B cell (primary cell): Measurements from ENCODE around the gene FBXW10. TPM values are rescaled to one million over a fixed set of nuclear protein-coding genes. Genes with fewer than 3 reads are reported as not detected.
"Not testable (repeated sequence)": the region's sequence is repeated elsewhere in the genome, so short reads cannot be mapped to it uniquely, and the experiment has no call there.

Experiments
- ATAC-seq: fragments of 200-7000 bp; cut with Tn5 transposase; one replicate; pipeline ENCODE4 v1.10.0; 2021; ENCODE audit warnings: low read depth, mild to moderate bottlenecking, moderate number of reproducible peaks, moderate library complexity
- CTCF ChIA-PET: fragments of 350-600 bp; sonication (Branson Sonifier 250); formaldehyde crosslinking; loops from one replicate; lab custom pipeline; 2021; ENCODE audit warnings: antibody characterized with exemption, inconsistent platforms; lab: Charles Lee
- POLR2A ChIA-PET: fragments of 350-600 bp; sonication (Branson Sonifier 250); formaldehyde crosslinking; loops from one replicate; lab custom pipeline; 2021; ENCODE audit warnings: antibody characterized with exemption; lab: Charles Lee
- DNase-seq: peaks from one replicate; pipeline ENCODE4 v3.0.0; 2013
- H2AFZ ChIP-seq: 2 replicates; pipeline ENCODE4 v1.6.1; 2012; ENCODE audit warnings: mild to moderate bottlenecking, low read depth, low read length; ENCODE audit not compliant: insufficient read depth, poor library complexity, severe bottlenecking
- H3K27ac ChIP-seq, 2 donors: 1 replicate in 1 of 2; 2 replicates in 1 of 2; pipeline ENCODE4 v1.5.1; 2012 to 2013; ENCODE audit warnings: low read length in 2 of 2, mild to moderate bottlenecking in 2 of 2, moderate library complexity in 1 of 2
- H3K27me3 ChIP-seq, 4 experiments: fragments of 200-600 bp in 1 of 4; sonication (generic) in 1 of 4; replicated peaks in 1 of 4; 1 replicate in 2 of 4; 2 replicates in 2 of 4; pipeline versions ENCODE4 v1.6.1 to v1.7.0; 2013 to 2016; ENCODE audit warnings: low read length in 3 of 4, mild to moderate bottlenecking in 2 of 4, mixed read lengths in 1 of 4, moderate library complexity in 1 of 4; ENCODE audit not compliant: insufficient read depth in 4 of 4, control insufficient read depth in 3 of 4; ENCODE audit errors: control extremely low read depth in 1 of 4
- H3K36me3 ChIP-seq, 2 experiments: replicated peaks in 1 of 2; 1 replicate in 1 of 2; 2 replicates in 1 of 2; pipeline versions ENCODE4 v1.6.1 to v1.7.1; 2013; ENCODE audit warnings: low read length in 1 of 2; ENCODE audit not compliant: insufficient read depth in 2 of 2, control insufficient read depth in 1 of 2; ENCODE audit errors: control extremely low read depth in 1 of 2, extremely low read depth in 1 of 2
- H3K4me1 ChIP-seq, 2 donors: fragments of 200-600 bp in 1 of 2; sonication (generic) in 1 of 2; 1 replicate in 1 of 2; 2 replicates in 1 of 2; pipeline versions ENCODE4 v1.5.1 to v1.6.1; 2013 to 2017; ENCODE audit warnings: low read length in 2 of 2; ENCODE audit not compliant: control insufficient read depth in 2 of 2, insufficient read depth in 2 of 2
- H3K4me2 ChIP-seq: replicated peaks from 2 replicates; pipeline ENCODE3; 2012; ENCODE audit warnings: mild to moderate bottlenecking, low read depth, low read length; ENCODE audit not compliant: poor library complexity, severe bottlenecking
- H3K4me3 ChIP-seq, 5 experiments: fragments of 200-600 bp in 1 of 5; sonication (generic) in 1 of 5; 1 replicate in 3 of 5; 2 replicates in 2 of 5; pipeline versions ENCODE4 v1.5.1 to v1.7.0; 2011 to 2016; ENCODE audit warnings: low read length in 4 of 5, mild to moderate bottlenecking in 4 of 5, low read depth in 2 of 5, control low read depth in 1 of 5, moderate library complexity in 1 of 5; ENCODE audit not compliant: insufficient read depth in 1 of 5; ENCODE audit errors: control extremely low read depth in 1 of 5, extremely low read depth in 1 of 5
- H3K79me2 ChIP-seq: fragments of 200-600 bp; sonication (generic); one replicate; pipeline ENCODE4 v1.6.0; 2016; ENCODE audit warnings: low read length; ENCODE audit not compliant: control insufficient read depth, insufficient read depth
- H3K9ac ChIP-seq: fragments of 200-600 bp; sonication (generic); 2 replicates; pipeline ENCODE4 v1.6.1; 2017; ENCODE audit warnings: mild to moderate bottlenecking, low read length, moderate library complexity
- H3K9me3 ChIP-seq, 3 donors: one replicate each; pipeline versions ENCODE4 v1.6.1 to v1.7.1; 2013; ENCODE audit warnings: low read length in 2 of 3; ENCODE audit not compliant: control insufficient read depth in 2 of 3, insufficient read depth in 1 of 3; ENCODE audit errors: control extremely low read depth in 1 of 3
- H4K20me1 ChIP-seq: 2 replicates; pipeline ENCODE4 v1.6.0; 2012; ENCODE audit warnings: mild to moderate bottlenecking, low read length; ENCODE audit not compliant: insufficient read depth, control insufficient read depth, poor library complexity, severe bottlenecking
- H3K27ac Mint-ChIP-seq: one replicate; pipeline ENCODE4 v1.8.0; 2021; ENCODE audit warnings: mixed read lengths
- H3K27me3 Mint-ChIP-seq: one replicate; pipeline ENCODE4 v1.8.0; 2021; ENCODE audit warnings: mixed read lengths
- H3K4me1 Mint-ChIP-seq: one replicate; pipeline ENCODE4 v1.8.0; 2021; ENCODE audit warnings: mixed read lengths
- H3K4me3 Mint-ChIP-seq: one replicate; pipeline ENCODE4 v1.8.0; 2021; ENCODE audit warnings: mixed read lengths
- H3K9me3 Mint-ChIP-seq: one replicate; pipeline ENCODE4 v1.8.0; 2022; ENCODE audit warnings: mixed read lengths; ENCODE audit not compliant: insufficient read depth
- WGBS: methylation state at CpG from one replicate; pipeline ENCODE4 v1.1.5; 2013; ENCODE audit warnings: missing lambda C conversion rate; ENCODE audit not compliant: insufficient coverage; 5-methylcytosine and 5-hydroxymethylcytosine counted together
- intact Hi-C: fragments of 100-400 bp; cut with micrococcal nuclease; formaldehyde crosslinking; loops from one replicate; pipeline ENCODE4 v1.10.0; 2022
- polyA plus RNA-seq: library from polyadenylated mRNA; depleted of rRNA; stranded (reverse); fragments of >200 nt; gene quantifications from 2 replicates; pipeline ENCODE4 v1.2.3, GENCODE V29; 2012
- total RNA-seq, 2 donors: library from RNA; stranded (reverse); fragments of 120-200 nt in 1 of 2; gene quantifications; 1 replicate in 1 of 2; 2 replicates in 1 of 2; pipeline versions ENCODE4 v1.2.3 to v1.2.4, GENCODE V29; 2013 to 2022

FBXW10 gene
- total and polyA plus RNA-seq, 2 donors (not counting 1 experiment from before 2014, with no cell fraction given) = not detected

GRCh38 chr17:18753829-18754409, 10.1 kb downstream of the FBXW10 start:
- H3K36me3 ChIP-seq, H2AFZ ChIP-seq, H3K27me3 Mint-ChIP-seq, DNase-seq, H3K27me3 ChIP-seq, H3K27ac Mint-ChIP-seq, H3K79me2 ChIP-seq, ATAC-seq, H3K9ac ChIP-seq, H4K20me1 ChIP-seq, CTCF ChIA-PET, H3K4me1 ChIP-seq, H3K4me2 ChIP-seq, H3K27ac ChIP-seq, H3K9me3 Mint-ChIP-seq, POLR2A ChIA-PET, H3K4me1 Mint-ChIP-seq, H3K9me3 ChIP-seq, intact Hi-C loops, H3K4me3 ChIP-seq, H3K4me3 Mint-ChIP-seq: not testable (repeated sequence)
- WGBS = 94% methylated on average over 2 of the region's 6 CpGs

GRCh38 chr17:18755969-18756368, 12.1 kb downstream of the FBXW10 start:
- intact Hi-C loops, H3K36me3 ChIP-seq, H3K79me2 ChIP-seq, H3K9ac ChIP-seq, H2AFZ ChIP-seq, H3K4me3 ChIP-seq, H3K9me3 Mint-ChIP-seq, H3K4me3 Mint-ChIP-seq, H3K27me3 Mint-ChIP-seq, DNase-seq, CTCF ChIA-PET, ATAC-seq, H3K4me2 ChIP-seq, H4K20me1 ChIP-seq, H3K27ac ChIP-seq, H3K4me1 Mint-ChIP-seq, H3K4me1 ChIP-seq, H3K9me3 ChIP-seq, H3K27ac Mint-ChIP-seq, H3K27me3 ChIP-seq: not testable (repeated sequence)
- 67% methylated on average over 1 of the region's 4 CpGs for WGBS
- POLR2A ChIA-PET = interaction anchor here (0.6 kb wide), 1 partner anchor 168 kb away, joined by 6 read pairs; no protein-coding TSS in a partner anchor

GRCh38 chr17:18757368-18758044, 13.7 kb downstream of the FBXW10 start:
- H3K36me3 ChIP-seq, H2AFZ ChIP-seq, H3K27me3 ChIP-seq, DNase-seq, H3K27me3 Mint-ChIP-seq, H3K9me3 Mint-ChIP-seq, H3K79me2 ChIP-seq, H3K4me1 Mint-ChIP-seq, H3K9ac ChIP-seq, H3K4me3 ChIP-seq, H3K4me2 ChIP-seq, H3K4me1 ChIP-seq, H4K20me1 ChIP-seq, intact Hi-C loops, H3K4me3 Mint-ChIP-seq, H3K27ac Mint-ChIP-seq, ATAC-seq, H3K27ac ChIP-seq, H3K9me3 ChIP-seq, CTCF ChIA-PET, POLR2A ChIA-PET: not testable (repeated sequence)
- no CpG with 5 or more reads among the region's 8 CpGs for WGBS

GRCh38 chr17:18758344-18758743, 14.5 kb downstream of the FBXW10 start:
- ATAC-seq, H4K20me1 ChIP-seq, H3K9me3 ChIP-seq, H3K36me3 ChIP-seq, H3K4me1 ChIP-seq, POLR2A ChIA-PET, H2AFZ ChIP-seq, H3K4me2 ChIP-seq, H3K27ac ChIP-seq, H3K27me3 Mint-ChIP-seq, intact Hi-C loops, H3K4me3 ChIP-seq, H3K27ac Mint-ChIP-seq, DNase-seq, H3K79me2 ChIP-seq, H3K4me3 Mint-ChIP-seq, H3K9me3 Mint-ChIP-seq, H3K27me3 ChIP-seq, CTCF ChIA-PET, H3K9ac ChIP-seq, H3K4me1 Mint-ChIP-seq: not testable (repeated sequence)
- no CpG with 5 or more reads among the region's 6 CpGs for WGBS
